Measurements from ENCODE around the gene SMNDC1.

Gene SMNDC1

DNA sequence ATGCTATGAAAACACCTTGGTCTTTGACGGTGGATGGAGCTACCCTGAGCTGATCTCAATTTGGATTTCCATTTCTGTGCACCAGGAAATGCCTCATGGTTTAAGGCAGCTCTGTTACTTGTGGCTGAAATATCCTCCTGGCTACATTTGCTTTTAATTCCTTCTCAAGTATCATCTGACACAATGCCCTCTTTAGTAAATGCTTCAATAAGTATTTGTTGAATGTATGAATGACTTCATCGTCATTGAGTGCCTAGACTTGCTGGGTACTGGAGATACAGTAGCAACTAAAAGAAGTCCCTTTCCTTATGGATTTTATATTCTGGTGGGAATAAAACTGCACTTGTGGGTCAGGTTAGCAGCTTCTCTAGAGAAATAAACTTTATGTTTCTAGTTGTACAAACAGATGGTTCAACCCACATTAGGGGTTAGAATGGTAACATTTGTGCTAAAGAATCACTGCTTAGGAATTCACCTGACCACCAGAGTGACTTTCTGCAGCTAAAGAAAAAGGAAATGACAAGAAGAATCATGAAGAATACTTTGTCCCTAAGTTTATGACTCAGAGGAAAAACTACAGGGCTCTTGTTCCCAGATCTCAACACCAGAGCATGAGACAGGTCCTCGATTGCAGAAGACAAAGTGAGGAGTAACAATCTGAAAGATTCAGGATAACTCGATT is 21.8 kb upstream of the SMNDC1 start:
- DNase-seq, result peak; percentile 90

DNA sequence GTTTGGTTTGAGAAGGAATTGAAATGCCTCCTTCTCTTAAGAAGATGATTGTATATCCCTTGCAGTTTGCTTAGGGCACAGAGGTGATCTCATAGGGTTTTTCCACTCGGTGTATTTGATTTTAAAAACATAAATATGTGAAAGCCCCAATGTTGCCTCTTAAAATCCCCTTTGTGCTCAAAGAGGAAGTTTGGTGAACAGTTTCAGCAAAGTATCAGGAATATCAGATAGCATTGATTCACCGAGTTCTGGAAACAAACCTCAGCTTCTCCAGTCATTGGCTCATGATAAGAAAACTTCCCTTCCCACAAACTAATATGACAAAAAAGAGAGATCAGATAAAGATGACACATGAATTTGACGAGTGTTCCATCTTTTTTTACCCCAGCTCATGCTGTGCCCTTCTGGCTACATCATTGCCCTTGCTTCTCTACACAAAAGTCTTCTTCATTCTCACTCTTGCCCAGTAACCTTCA is 20.1 kb upstream of the SMNDC1 start:
- DNase-seq, result no peak

DNA sequence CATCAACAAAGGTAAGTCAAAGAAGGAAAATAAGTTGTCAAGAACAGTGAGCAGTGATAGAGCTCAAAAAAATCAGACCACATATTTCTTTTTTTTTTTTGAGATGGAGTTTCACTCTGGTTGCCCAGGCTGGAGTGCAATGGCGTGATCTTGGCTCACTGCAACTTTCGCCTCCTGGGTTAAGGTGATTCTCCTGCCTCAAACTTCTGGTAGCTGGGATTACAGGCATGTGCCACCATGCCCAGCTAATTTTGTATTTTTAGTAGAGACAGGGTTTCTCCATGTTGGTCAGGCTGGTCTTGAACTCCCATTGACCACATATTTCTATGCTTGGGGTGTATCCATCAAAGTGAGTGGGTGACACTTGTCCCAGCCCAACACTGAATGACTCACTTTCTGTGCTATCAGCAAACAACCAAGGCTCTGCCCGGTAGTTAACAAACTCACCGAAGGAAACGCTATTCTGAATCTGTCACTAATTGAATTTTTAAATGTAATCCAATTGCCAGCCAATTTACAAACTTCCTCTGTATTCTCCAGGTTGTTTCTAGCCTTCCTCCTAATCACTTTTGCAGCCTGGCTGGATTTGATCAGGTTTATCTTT is 19.6 kb upstream of the SMNDC1 start:
- no peak for DNase-seq

DNA sequence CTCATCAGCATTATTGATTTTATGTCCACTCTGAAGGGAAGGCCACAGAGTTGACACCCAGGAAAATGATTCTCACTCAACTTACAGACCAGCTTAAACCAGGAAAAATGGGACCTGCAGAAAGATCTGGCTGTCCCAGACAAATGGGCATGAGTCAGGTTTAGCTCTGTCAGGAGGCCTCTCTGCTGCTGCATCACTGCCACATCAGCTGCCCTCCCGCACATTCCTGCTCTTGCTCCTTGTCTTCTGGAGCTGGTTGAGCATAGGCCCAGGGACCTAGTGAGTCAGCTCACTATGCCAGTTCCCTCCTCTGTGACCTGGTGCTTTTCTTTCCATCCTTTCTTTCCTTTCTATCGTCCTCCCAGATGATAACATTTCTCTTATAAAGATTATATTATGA is 18.8 kb upstream of the SMNDC1 start:
- DNase-seq, result peak; percentile 91

DNA sequence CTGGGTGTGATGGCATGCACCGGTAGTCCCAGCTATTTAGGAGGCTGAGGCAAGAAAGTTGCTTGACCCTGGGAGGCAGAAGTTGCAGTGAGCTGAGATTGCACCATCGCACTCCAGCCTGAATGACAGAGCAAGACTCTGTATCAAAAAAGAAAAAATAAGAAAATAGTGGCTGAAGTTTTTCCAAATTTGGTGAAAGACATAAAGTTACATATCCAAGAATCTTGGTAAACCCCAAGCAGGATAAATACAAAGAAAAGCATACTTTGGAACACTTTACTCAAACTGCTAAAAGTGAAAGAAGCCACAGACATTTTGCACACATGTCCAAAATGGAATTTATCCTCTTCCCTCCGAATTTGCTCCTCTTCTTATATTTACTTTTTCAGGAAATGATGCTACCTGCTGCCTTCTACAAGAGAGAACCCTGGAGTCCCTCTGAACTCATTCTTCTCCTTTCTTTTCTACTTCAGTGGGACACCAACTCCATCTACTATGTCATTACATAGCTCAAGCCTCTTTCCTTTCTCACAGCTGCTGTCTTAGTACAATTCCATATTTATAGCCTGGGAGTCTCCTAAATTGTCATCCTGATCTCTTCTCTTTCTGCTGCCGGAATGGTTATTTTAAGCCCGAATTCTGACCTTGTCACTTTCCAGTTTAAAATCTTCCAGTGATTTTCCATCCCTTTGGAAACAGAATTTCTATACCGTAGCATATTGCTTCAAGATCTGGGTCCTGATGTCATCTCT is 17.3 kb upstream of the SMNDC1 start:
- no peak for DNase-seq

DNA sequence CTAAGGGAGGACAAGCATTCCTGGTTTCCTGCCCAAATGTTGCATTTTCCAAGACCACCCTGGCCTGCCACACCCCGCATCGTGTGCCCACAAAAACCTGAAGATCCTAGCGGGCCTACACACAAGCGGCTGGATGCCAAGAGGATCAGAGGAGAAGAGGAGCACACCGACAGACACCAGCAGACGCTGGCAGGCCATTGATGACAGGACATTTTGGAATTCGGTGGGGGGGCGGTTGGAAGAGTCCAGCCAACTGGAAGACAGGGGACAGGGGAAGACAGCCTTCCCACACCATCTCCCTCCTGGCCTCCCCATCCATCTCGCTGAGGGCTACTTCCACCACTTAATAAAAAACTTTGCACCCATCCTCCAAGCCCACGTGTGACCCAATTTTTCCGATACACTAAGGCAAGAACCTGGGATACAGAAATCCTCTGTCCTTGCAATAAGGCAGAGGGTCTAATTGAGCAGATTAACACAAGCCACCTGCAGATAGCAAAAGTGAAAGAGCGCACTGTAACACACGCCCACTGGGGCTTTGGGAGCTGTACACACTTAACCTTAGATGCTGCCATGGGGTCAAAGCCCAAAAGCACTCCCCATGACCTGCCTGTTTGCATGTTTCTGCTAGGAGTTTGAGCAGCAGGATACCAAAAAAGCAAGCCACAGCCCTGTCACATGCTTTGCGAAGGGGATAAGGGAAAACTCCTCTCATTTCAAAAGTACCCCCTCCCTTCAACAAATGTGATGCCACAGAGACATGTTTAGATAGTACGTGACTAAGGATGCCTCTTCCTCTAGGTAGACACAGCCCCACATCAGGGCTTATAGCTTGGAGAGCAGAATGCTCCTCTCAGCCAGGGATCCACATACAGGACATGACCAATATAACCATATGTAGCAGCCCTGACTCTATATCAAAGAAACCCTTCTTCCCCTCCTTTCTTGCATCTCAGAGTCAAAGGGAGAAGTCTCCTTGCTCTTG is 13.4 kb upstream of the SMNDC1 start:
- no peak for DNase-seq

DNA sequence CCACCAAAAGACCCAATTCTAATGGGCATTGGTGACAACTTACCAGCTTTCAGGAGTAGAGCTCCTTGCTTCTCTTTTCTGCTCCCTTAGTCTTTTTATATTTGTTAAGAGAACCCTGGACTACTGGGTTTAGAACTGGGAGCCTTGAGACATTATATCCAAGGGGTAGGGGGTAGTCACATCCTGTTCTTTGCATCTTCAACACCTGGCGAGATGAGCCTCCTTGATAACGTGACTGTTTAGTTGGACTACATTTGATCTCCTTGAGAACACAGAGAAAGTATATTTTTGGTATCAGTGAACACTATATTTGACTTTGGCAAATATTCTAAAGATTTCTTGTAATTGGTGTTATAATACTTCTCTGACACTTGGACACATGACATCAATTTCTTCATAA is 9.0 kb upstream of the SMNDC1 start:
- DNase-seq, result no peak

DNA sequence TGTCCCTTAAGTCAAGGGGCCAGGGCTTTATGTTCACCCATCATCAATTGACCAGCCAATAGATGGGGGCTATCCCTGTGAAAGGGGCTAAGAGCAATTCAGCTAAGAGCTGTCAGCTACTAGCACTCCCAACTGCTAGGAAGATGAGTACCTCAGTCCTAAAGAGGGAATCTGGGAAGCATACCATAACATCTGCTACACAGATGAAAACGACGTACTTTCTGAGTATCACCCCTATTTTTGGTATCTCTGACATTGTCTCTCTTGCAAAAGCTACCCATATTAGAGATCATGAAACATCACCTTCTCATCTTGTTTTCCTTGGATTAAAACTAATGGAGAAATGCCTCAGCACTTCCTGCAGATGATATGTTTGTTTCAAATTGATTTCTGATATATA is 7.5 kb upstream of the SMNDC1 start:
- no peak for DNase-seq

DNA sequence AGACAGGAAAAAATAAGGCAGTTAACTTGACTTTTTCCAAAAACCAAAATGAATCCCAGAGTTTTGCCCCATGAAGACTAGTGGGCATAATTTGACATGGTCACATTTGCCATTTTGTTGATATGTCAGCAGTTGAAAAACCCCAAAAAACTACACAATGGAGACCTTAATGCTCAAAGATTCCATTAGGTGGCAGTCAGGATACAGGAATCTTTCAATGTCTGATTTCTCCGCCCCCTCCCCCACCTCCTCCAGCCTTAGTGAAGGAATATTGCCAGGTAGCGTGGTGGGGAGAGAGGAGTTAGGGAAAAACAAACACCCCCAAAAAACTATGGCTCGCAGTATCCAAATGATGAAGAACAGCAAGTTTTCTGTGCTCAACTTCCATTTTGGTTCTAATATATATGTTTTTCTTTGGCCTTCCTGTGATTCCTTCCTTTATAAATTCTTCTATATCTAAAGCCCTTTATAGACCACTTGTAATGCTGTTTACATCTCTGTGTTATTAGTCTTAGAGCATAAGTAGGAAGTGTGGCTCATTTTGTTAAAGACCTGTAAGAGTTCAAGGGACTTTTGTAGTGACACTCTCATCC is 6.7 kb upstream of the SMNDC1 start:
- DNase-seq, result peak; percentile 66

DNA sequence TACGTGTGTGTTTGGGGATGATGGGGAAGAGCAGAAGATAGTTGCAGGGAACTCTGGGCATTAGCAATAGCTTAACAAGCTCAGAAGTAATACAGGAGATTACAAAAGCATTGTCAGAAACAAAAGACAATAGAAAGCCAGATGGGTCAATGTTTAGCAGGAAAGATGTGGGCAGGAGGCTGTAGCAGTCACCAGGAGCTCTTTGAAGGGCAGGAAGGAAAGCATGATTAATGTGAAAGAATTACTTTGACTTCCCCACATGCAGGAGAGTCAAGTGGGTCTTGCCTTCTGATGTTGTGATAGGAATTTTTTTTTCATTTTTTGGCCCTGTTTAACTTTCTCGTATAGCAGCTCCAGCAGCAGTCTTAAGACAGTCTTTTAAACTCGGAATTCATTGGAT is 6.0 kb upstream of the SMNDC1 start:
- no peak for DNase-seq

DNA sequence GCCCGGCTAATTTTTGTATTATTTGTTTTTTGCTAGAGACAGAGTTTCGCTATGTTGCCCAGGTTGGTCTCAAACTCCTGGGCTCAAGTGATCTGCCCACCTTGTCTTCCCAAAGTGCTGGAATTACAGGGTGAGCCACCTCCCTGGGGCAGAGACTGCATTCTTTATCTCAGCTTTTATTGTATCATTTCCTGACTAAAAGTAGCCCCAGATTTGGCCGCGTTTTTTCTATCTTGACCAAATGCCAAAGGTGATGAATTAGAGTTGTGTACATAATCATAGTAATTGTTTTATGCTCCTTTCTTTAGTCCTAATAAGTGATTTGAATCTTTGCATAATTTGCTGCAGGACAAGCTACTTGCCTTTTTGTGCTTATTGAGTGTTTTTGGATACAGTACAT is 3.1 kb upstream of the SMNDC1 start:
- DNase-seq, result no peak

DNA sequence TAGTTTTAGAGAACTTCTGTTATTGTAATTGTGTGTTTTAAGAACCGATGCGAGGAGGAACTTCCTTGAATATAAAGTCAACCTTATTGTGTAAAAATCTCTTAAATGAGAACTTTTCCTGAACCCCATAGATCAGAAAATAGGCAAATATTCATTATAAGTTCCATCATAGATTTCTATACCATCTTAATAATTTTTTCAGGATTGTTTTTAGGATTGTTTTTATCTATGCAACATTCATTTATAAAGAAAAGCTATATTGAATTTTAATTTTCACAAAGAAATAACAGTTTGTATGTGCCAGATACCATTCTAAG is 1.7 kb upstream of the SMNDC1 start:
- DNase-seq, result no peak

DNA sequence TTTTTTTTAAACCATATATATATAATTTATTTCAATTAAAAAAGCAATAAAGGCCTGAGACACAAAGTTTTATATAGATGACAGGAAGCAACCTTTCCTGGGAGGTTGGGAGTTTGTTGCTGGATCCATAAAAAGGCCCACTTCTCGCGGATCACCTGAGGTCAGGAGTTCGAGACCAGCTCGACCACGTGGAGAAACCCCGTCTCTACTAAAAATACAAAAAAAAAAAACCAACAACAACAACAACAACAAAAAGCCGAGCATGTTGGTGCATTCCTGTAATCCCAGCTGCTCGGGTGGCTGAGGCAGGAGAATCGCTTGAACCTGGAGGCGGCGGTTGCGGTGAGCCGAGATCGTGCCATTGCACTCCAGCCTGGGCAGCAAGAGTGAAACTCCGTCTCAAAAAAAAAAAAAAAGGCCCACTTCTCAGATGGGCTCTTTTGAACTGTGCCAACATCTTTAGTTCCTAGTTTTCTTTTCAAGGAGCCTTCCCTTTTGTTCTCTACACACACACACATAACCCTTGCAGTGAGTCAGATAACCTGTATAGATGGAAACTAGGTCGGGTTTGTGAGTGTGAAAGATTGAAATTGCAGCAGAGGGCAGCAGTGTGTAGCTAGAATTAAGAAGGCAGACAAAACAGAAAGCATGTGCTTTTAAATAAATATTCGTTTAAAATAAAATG is 1.2 kb upstream of the SMNDC1 start:
- DNase-seq, result peak; percentile 86

DNA sequence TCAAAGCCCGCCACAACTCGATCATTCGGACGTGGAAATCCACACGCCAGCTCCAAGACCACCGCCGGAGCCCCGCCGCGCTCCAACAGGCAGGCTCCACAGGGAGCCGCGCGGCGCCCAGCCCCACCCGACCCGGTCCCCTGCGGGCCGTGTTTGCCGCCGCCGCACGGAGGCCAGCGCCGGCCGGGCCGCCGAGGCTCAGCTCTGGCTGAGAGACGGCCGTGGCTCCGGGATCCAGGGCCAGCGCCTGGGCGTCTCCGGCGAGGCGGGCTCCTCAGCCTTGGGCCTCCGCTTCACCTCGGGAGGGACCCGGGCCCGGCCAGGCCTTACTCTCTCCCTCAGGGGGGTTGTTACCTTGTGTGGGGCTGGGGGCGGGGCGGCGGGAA is 333 bp downstream of the SMNDC1 start:
- peak; percentile 19 for DNase-seq

DNA sequence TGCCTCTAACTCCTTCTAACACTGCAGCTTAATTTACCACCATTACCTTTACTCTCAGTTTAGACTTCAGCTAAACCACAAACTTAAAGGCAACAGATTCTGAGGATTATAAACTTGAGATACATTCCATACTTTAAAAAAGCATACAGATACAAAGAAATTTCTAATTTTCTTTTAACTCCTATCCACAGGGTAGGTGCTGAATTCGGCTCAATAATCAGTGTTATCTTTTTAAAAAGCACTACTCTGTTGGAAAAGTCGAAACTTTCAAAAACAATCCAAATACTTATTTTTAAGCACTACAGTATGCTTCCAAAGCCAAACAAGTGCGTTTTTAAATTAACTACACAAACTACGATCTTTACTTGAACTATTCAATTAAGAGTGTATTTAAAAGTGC is 1.0 kb downstream of the SMNDC1 start:
- DNase-seq, result no peak

DNA sequence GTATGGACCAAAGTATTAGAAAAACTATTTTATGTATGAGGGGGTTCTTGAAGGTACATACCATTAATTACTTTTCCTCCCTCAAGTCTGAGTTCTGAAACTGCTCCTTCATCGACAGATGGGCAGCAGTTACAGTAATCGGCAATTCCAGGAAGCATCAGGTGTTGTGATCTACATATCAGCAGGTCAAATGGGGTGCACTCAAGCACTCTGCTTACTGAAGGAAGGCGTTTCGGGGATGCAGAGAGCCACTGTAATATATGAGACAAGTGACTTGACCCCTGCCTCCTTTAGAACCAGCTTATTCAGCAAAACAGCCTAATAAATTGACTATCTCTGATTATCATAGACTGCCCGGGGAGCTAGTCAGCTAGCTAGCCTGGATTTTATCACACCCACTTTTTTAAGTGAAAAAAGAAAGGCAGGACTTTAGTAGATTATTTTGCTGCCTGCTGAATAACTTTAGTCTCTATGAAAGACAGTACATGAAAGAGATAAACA is 4.2 kb downstream of the SMNDC1 start:
- DNase-seq, result no peak

DNA sequence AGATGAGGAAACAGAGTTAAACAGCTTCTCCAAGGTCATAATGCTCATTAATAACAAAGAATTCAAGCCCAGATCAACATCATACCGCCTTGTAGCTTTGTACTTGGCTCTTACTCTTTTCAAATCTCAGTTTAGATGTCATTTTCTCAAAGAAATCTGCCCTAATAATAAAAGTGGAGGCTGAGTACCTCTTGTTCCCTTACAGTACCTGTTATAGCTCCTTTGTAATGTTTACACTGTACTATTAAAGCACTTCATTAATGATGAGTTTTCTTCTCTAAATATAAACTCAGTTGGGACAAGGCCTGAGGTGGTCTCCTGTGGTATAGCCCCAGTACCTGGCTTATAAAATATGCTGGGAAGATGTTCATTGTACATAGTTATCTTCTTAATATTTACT is 7.8 kb downstream of the SMNDC1 start:
- no peak for DNase-seq

DNA sequence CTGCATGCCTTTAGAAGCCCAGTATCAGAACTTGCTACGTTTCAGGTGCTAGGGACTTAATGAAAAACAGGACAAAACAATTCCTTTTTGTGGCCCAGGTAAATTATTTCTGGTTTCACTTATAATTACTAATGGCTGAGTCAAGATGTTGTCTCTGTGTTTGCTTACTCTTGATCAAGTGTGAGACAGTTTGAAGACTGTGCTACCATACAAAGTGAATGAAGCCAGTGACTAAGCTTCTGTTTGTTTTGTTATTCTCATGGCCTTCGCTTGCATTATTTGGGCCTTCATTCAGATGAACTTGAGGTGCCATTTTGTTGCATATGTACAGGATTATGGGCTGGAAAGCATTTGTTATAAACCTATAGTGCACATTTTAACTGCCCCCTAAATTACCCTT is 17.9 kb downstream of the SMNDC1 start:
- DNase-seq, result no peak

DNA sequence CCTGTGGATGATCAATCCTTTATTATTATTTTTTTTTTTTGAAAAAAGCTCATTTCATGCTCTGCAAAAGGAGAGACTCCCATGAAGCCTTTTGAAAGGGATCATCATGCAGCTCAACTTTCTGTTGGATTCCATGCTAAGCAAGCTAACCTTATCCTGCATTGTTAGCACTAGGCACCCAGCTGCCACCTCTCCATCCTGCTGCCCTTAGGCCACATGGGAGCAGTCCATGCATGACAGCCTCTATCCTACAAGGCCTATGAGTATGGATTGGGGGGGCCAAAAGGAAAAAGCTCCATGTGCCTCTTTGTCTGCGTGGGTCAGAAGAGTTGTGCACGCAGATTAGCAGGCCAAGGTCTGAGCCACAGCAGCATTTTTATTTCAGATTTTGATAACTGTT is 19.2 kb downstream of the SMNDC1 start:
- no peak for DNase-seq

DNA sequence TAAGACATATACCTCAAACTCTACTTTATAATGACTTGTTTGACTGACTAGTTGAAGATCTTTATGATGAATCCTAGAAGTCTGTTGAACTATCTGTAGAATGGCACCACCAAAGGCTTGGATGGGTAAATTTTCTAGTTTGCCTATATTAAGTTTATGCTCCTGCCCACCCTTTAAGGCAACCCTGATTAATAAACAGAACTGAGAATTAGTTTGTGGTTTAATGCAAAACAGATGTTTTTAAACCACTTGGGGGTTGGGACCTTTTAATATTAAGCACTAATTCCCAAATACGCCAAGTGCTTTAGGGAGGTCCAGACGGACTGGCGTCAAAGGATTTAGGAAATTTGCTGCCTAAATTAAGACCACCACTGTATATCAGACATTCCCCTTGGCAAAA is 20.5 kb downstream of the SMNDC1 start:
- no peak for DNase-seq

DNA sequence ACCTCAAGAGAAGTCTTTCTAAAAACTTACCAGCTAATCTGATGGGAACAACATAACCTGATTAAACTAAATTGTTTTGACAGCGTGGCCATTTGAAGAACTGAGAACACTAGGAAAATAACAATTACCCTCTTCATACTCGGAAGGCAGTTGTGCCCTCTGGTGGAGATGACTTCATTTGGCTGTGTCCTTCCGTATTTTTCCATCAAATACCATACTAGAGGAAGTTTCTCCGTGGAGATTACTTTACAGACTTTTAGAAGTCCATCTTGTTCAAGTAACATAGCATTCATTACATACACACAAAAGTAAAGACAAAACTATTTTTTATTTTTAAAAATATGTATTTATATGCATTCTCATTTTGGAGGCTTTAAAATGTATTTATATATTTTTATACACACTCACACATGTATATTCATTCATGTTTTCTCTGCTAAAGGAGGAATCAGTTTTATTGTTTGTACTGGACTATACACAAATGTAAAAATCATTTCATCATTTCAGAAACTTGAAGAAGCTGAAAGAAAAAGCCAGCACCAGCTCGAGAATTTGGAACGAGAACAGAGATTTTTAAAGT is 25.2 kb downstream of the SMNDC1 start:
- peak; percentile 63 for DNase-seq
